Neural cell (in vitro differentiated cells): ENCODE results near the gene TYW3.

Experiments used
- CTCF ChIP-seq: fragments of 450-650 bp; IDR thresholded peaks from 2 replicates; pipeline ENCODE4 v1.5.1; 2014; ENCODE audit warnings: antibody characterized with exemption, mild to moderate bottlenecking, moderate library complexity; ENCODE audit not compliant: poor library complexity, severe bottlenecking
- MXI1 ChIP-seq: fragments of 450-650 bp; conservative IDR thresholded peaks from 2 replicates; pipeline ENCODE4 v1.6.1; 2014; ENCODE audit warnings: antibody characterized with exemption, mild to moderate bottlenecking; ENCODE audit not compliant: poor library complexity, severe bottlenecking

GRCh38 chr1:74717626-74718025 is 15.3 kb upstream of the TYW3 start:
- TF ChIP-seq CTCF: no peak
- TF ChIP-seq MXI1: no peak
